OCI-LY3 (cell line): Measurements from ENCODE around the gene PER1.
A peak's percentile ranks its signal among the peaks of the same experiment; 100 is the strongest.

Experiments used
- H2AFZ ChIP-seq: fragments of 200-600, 300-600 bp; shearing (Covaris generic); 2 replicates; pipeline ENCODE4 v1.6.0; 2014; ENCODE audit warnings: antibody characterized with exemption, low read depth, low read length
- H3K27ac ChIP-seq: fragments of 200-600, 300-600 bp; sonication (generic); 2 replicates; pipeline ENCODE4 v1.5.1; 2014; ENCODE audit warnings: mild to moderate bottlenecking, low read length, moderate library complexity, mixed read lengths
- H3K27me3 ChIP-seq: fragments of 200-600, 300-600 bp; sonication (generic); 2 replicates; pipeline ENCODE4 v1.6.1; 2014; ENCODE audit warnings: low read depth, low read length, mixed read lengths
- H3K36me3 ChIP-seq: fragments of 200-600, 300-600 bp; sonication (generic); replicated peaks from 2 replicates; pipeline ENCODE3; 2014; ENCODE audit warnings: low read depth, low read length, mixed read lengths
- H3K4me1 ChIP-seq: fragments of 300-600, 200-600 bp; sonication (generic); 2 replicates; pipeline ENCODE4 v1.6.1; 2014; ENCODE audit warnings: low read length, mixed read lengths
- H3K4me2 ChIP-seq: fragments of 200-600, 300-600 bp; sonication (generic); 2 replicates; pipeline ENCODE4 v1.6.1; 2014; ENCODE audit warnings: low read length, mixed read lengths
- H3K4me3 ChIP-seq: fragments of 300-600, 200-600 bp; sonication (generic); 2 replicates; pipeline ENCODE4 v1.5.1; 2014; ENCODE audit warnings: antibody characterized with exemption, mild to moderate bottlenecking, low read length, moderate library complexity
- H3K79me2 ChIP-seq: fragments of 300-600, 200-600 bp; shearing (Covaris generic); 2 replicates; pipeline ENCODE4 v1.6.1; 2014; ENCODE audit warnings: mild to moderate bottlenecking, low read length, mixed read lengths
- H3K9ac ChIP-seq: fragments of 300-600, 200-600 bp; shearing (Covaris generic); 2 replicates; pipeline ENCODE4 v1.6.0; 2014; ENCODE audit warnings: mild to moderate bottlenecking, low read length, moderate library complexity
- H3K9me3 ChIP-seq: fragments of 200-600, 300-600 bp; shearing (Covaris generic); 2 replicates; pipeline ENCODE4 v1.6.1; 2014; ENCODE audit warnings: low read length, mixed read lengths; ENCODE audit not compliant: insufficient read depth
- H4K20me1 ChIP-seq: fragments of 200-600, 300-600 bp; sonication (generic); 2 replicates; pipeline ENCODE4 v1.6.1; 2016; ENCODE audit warnings: low read length, mixed read lengths; ENCODE audit not compliant: insufficient read depth
- EZH2phosphoT487 ChIP-seq: fragments of 200-600 bp; shearing (Covaris generic); IDR thresholded peaks from 2 replicates; pipeline ENCODE4 v1.6.1; 2018; ENCODE audit warnings: antibody characterized with exemption, mixed run types, low read depth
- TF ChIP-seq, protein P1 (sequence below): fragments of 200-600, 300-600 bp; sonication (generic); IDR thresholded peaks from 2 replicates; pipeline ENCODE4 v1.5.1; 2014; ENCODE audit warnings: antibody characterized with exemption, low read length, low read depth

Gene PER1

DNA sequence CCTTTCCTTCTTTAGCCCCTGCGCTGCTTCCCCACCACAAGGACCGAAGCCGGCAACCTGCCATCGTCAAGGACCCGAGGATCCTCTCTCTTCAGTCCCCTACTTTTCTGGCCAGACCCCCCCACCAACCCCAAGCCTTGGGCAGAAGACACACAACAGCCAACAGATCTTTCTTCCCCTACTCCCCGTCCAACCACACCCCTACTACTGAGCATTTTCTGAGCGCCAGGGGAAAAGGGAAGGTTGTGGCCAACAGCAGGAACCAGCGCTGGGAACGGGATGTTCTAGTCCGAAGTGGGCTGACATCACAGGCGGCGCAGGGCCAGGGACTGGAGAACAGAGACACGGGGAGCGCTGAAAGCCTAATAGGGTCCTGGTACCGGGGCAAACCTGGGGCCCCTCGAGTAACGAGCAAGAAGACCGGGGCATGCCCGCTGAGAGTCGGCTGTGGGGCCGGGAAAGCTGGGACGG lies 528 bp downstream of the PER1 start:
- TF ChIP-seq EZH2phosphoT487 = no peak
- TF ChIP-seq, protein P1, sequence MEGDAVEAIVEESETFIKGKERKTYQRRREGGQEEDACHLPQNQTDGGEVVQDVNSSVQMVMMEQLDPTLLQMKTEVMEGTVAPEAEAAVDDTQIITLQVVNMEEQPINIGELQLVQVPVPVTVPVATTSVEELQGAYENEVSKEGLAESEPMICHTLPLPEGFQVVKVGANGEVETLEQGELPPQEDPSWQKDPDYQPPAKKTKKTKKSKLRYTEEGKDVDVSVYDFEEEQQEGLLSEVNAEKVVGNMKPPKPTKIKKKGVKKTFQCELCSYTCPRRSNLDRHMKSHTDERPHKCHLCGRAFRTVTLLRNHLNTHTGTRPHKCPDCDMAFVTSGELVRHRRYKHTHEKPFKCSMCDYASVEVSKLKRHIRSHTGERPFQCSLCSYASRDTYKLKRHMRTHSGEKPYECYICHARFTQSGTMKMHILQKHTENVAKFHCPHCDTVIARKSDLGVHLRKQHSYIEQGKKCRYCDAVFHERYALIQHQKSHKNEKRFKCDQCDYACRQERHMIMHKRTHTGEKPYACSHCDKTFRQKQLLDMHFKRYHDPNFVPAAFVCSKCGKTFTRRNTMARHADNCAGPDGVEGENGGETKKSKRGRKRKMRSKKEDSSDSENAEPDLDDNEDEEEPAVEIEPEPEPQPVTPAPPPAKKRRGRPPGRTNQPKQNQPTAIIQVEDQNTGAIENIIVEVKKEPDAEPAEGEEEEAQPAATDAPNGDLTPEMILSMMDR = no peak
- H3K9ac ChIP-seq = peak overlapping the region; percentile 80
- H3K36me3 ChIP-seq = no peaks in the 10 kb centered on the region
- peaks cover 9% of the 10 kb centered on the region; the same call in 1 of the 2 replicates for H3K79me2 ChIP-seq
- H2AFZ ChIP-seq = no peak overlapping the region
- no peaks in the 10 kb centered on the region for H3K27me3 ChIP-seq
- H3K27ac ChIP-seq = peak overlapping the region; percentile 37
- H3K4me3 ChIP-seq = peak overlapping the region; percentile 97
- no peaks in the 10 kb centered on the region for H4K20me1 ChIP-seq
- H3K9me3 ChIP-seq = no peaks in the 10 kb centered on the region
- peak overlapping the region; percentile 99 for H3K4me2 ChIP-seq
- peaks cover 20% of the 10 kb centered on the region for H3K4me1 ChIP-seq

DNA sequence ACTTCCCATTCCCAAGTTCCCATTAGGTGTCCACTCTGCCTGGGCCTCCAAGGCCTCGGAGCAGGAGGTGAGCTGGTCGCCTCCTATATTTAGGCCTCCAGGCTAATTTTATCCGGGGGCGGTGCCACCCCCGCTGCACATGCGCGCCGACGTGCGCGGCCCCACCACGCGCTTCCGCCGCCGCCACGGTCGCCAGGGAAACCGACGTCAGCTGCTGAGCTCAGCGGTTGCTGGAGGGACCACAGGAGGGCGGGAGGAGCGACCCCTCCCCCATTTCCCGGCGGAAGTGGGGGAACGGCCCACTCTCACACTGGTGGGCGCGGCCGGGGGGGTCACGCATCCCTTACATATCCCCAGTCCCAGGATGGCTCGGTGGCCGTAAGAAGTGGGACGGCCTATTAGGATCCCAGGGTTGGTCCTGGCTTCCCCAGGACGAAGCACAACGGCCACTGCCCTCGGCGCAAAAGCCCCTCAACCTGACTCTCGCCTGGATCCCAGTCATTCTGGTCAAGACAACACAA lies 1.0 kb downstream of the PER1 start:
- H2AFZ ChIP-seq = no peak overlapping the region
- H4K20me1 ChIP-seq = no peaks in the 10 kb centered on the region
- H3K4me3 ChIP-seq = peak overlapping the region; percentile 97
- H3K9me3 ChIP-seq = no peaks in the 10 kb centered on the region
- H3K4me1 ChIP-seq = peaks cover 20% of the 10 kb centered on the region
- H3K9ac ChIP-seq = peak overlapping the region; percentile 80
- H3K27me3 ChIP-seq = no peaks in the 10 kb centered on the region
- H3K36me3 ChIP-seq = no peaks in the 10 kb centered on the region
- peaks cover 9% of the 10 kb centered on the region; the same call in 1 of the 2 replicates for H3K79me2 ChIP-seq
- TF ChIP-seq EZH2phosphoT487 = no peak
- TF ChIP-seq, protein P1 = no peak
- peak overlapping the region; percentile 99 for H3K4me2 ChIP-seq
- peak overlapping the region; percentile 37 for H3K27ac ChIP-seq

DNA sequence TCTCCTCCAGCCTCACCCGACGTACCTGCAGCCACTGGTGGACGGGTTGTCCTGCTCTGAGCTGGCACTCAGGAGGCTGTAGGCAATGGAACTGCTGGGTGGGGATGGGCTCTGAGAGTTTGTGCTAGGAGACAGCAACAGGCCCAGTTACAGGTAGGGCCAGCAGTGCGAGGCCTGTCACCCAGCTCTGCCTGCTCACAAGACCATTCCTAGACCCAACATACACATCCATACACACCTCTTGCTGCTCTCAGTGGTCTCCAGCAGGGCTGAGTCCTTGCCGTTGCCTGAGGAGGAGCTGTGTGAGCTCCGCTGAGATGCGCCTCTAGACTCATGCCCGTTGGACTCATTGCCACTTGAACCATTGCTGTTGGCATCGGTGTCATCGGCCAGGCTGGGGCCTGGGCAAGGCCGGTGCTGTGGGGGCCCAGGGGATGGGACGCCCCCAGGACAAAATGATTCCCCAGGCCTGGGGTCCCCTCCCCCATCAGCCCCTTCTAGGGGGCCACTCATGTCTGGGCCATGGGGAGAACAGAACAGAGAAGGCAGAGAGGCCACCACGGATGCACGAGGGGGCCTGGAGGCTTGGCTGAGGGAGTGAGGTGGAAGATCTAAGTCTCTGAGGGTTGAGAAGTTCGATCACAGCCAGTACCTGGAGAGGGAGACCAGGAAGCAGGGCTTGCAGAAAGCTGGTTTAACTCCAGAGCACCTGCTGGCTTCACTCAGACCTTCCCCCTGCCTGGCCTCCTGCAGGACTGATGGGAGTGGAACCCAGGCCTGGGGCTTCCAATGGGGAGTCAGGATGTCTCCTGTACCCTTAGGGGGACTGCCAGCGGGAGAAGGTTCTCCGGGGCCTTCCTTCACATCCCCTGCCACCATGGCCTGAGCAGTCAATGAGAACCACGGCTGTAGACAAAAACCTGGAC lies 1.7 kb downstream of the PER1 start:
- H3K4me1 ChIP-seq = peaks cover 18% of the 10 kb centered on the region
- H3K4me2 ChIP-seq = peak overlapping the region; percentile 99
- no peak for TF ChIP-seq EZH2phosphoT487
- TF ChIP-seq, protein P1 = no peak
- H3K36me3 ChIP-seq = no peaks in the 10 kb centered on the region
- H3K27me3 ChIP-seq = no peaks in the 10 kb centered on the region
- peaks cover 9% of the 10 kb centered on the region; the same call in 1 of the 2 replicates for H3K79me2 ChIP-seq
- H3K9ac ChIP-seq = peak overlapping the region; percentile 54
- H3K4me3 ChIP-seq = peak overlapping the region; percentile 97
- no peak overlapping the region for H2AFZ ChIP-seq
- peak overlapping the region; percentile 30; the same call in 1 of the 2 replicates for H3K27ac ChIP-seq
- H4K20me1 ChIP-seq = no peaks in the 10 kb centered on the region
- no peaks in the 10 kb centered on the region for H3K9me3 ChIP-seq
